ENCODE measurements around the gene ZBTB3. TPM values are rescaled to one million over a fixed set of nuclear protein-coding genes. Genes with fewer than 3 reads are reported as not detected.

ZBTB3 gene
- total RNA-seq, 1 experiment from 2014 or later = 43.4 TPM

GRCh38 chr11:62737196-62737595 is 16.8 kb downstream of the ZBTB3 start:
- Histone ChIP-seq H4K5ac (ENCODE audit: insufficient read length, low read depth, low read length) (no peak overlapping the region), H4K8ac (replicated peaks; ENCODE audit: insufficient read length, low read depth, low read length) (no peak overlapping the region), H2BK20ac (ENCODE audit: low read depth, low read length, poor library complexity, severe bottlenecking) (no peak overlapping the region), H3K23me2 (ENCODE audit: insufficient read length, low read depth, low read length, poor library complexity, severe bottlenecking) (no peaks in the 10 kb centered on the region), H2BK15ac (ENCODE audit: low read depth, low read length) (no peak overlapping the region), H3K23ac (ENCODE audit: insufficient read length, low read depth, low read length) (no peak overlapping the region), H3K4me1 (ENCODE audit: insufficient read depth, low read length) (no peaks in the 10 kb centered on the region), H3K4me2 (ENCODE audit: insufficient read depth, insufficient read length, low read length) (no peak overlapping the region), H4K20me1 (ENCODE audit: control insufficient read depth, insufficient read depth, insufficient read length) (no peaks in the 10 kb centered on the region), H3K9me3 (ENCODE audit: control insufficient read depth, low read depth, low read length) (no peaks in the 10 kb centered on the region), H3K14ac (ENCODE audit: insufficient read depth, low read length) (no peak overlapping the region), H3K79me1 (ENCODE audit: insufficient read depth, low read depth, low read length, poor library complexity, severe bottlenecking) (no peaks in the 10 kb centered on the region), H2AFZ (ENCODE audit: low read length) (no peak overlapping the region), H3K27ac (ENCODE audit: insufficient read length, low read depth, low read length) (no peak overlapping the region), H2BK12ac (ENCODE audit: insufficient read length, low read depth, low read length) (no peak overlapping the region), H3T11ph (ENCODE audit: low read length) (no peak overlapping the region), H3K4ac (ENCODE audit: low read depth, low read length) (no peak overlapping the region), H3K27me3 (ENCODE audit: insufficient read depth, low read length) (no peaks in the 10 kb centered on the region), H2BK5ac (ENCODE audit: insufficient read length, low read length) (no peak overlapping the region), H2AK5ac (ENCODE audit: insufficient read length, low read length) (no peak overlapping the region), H2BK120ac (ENCODE audit: low read depth, low read length, poor library complexity, severe bottlenecking) (no peak overlapping the region), H3K79me2 (ENCODE audit: insufficient read depth, low read length) (no peaks in the 10 kb centered on the region), H3K18ac (ENCODE audit: insufficient read length, low read depth, low read length) (no peak overlapping the region), H4K91ac (ENCODE audit: insufficient read length, low read depth, low read length) (no peak overlapping the region), H3K9ac (ENCODE audit: extremely low read depth, insufficient read length, low read length) (no peak overlapping the region), H3K56ac (ENCODE audit: insufficient read length, low read depth, low read length) (no peak overlapping the region)
- DNase-seq = no peak
- Mint-ChIP-seq H3K4me3 (no peak overlapping the region), H3K4me1 (no peaks in the 10 kb centered on the region), H3K36me3 (ENCODE audit: insufficient read depth in 1 of 3, low read depth in 3 of 3) (peaks cover 18 to 52% (median 40%) of the 10 kb centered on the region in 3 experiments; a peak in 6 of 7 replicates), H3K27ac (no peak overlapping the region), H3K9me3 (no peaks in the 10 kb centered on the region), H3K27me3 (ENCODE audit: low read depth) (no peaks in the 10 kb centered on the region)
- TF ChIP-seq CTCF (conservative IDR thresholded peaks at IDR 0.05) = no peak
